MM.1S (cell line): ENCODE results near the gene CDK5RAP2.

Experiments
- EZH2 ChIP-seq: fragments of 300-600 bp; sonication (generic); optimal IDR thresholded peaks from 2 replicates; pipeline ENCODE3; 2017; ENCODE audit warnings: low read depth, mild to moderate bottlenecking, antibody characterized with exemption, low read length, mixed read lengths
- TF ChIP-seq, protein P1 (sequence below): fragments of 300-600 bp; sonication (generic); IDR thresholded peaks from 2 replicates; pipeline ENCODE4 v1.5.1; 2016; ENCODE audit warnings: antibody characterized with exemption, low read length, mixed read lengths

DNA sequence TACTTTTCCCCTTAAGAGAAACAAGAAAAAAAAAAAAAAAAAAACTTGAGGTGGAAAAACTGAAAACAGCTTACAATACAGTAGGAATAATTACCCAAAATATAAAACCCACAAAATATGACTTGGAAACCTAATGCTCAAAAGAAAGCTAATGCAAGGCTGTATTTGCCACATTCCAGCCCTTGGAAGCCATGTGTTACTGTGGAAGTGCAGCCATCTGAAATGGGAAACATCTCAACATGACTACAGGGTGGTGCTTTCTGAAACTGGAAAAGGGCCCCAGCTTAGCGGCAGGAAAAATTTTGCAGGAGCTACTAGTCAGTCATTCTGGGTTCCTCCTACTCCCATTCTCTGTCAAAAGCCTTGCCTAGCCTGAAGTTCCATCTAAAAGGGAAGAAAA is 20.4 kb downstream of the CDK5RAP2 start:
- TF ChIP-seq, protein P1, sequence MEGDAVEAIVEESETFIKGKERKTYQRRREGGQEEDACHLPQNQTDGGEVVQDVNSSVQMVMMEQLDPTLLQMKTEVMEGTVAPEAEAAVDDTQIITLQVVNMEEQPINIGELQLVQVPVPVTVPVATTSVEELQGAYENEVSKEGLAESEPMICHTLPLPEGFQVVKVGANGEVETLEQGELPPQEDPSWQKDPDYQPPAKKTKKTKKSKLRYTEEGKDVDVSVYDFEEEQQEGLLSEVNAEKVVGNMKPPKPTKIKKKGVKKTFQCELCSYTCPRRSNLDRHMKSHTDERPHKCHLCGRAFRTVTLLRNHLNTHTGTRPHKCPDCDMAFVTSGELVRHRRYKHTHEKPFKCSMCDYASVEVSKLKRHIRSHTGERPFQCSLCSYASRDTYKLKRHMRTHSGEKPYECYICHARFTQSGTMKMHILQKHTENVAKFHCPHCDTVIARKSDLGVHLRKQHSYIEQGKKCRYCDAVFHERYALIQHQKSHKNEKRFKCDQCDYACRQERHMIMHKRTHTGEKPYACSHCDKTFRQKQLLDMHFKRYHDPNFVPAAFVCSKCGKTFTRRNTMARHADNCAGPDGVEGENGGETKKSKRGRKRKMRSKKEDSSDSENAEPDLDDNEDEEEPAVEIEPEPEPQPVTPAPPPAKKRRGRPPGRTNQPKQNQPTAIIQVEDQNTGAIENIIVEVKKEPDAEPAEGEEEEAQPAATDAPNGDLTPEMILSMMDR = no peak
- TF ChIP-seq EZH2 = no peak
